Urinary bladder (tissue), 4 donors: ENCODE measurements around the gene IRF2BPL. TPM values are rescaled to one million over a fixed set of nuclear protein-coding genes. Genes with fewer than 3 reads are reported as not detected.

Source experiments
- DNase-seq: peaks from one replicate; pipeline ENCODE4 v3.0.0-alpha.2; 2015; ENCODE audit errors: extremely low spot score
- H3K27ac ChIP-seq: one replicate; pipeline ENCODE4 v1.5.1; 2013; ENCODE audit warnings: low read depth, mild to moderate bottlenecking, moderate library complexity
- H3K36me3 ChIP-seq: one replicate; pipeline ENCODE4 v1.6.1; 2013; ENCODE audit warnings: mild to moderate bottlenecking, moderate library complexity; ENCODE audit not compliant: insufficient read depth
- H3K4me1 ChIP-seq: one replicate; pipeline ENCODE4 v1.6.1; 2013; ENCODE audit warnings: mild to moderate bottlenecking, moderate library complexity; ENCODE audit not compliant: insufficient read depth
- H3K4me3 ChIP-seq: one replicate; pipeline ENCODE4 v1.5.1; 2013; ENCODE audit warnings: low read depth, low read length
- WGBS: extraction: QIAGEN DNeasy Blood & Tissue Kit; methylation state at CpG from one replicate; pipeline ENCODE4 v1.1.7; 2013; 5-methylcytosine and 5-hydroxymethylcytosine counted together
- polyA plus RNA-seq: library from polyadenylated mRNA; stranded (reverse); fragments of 200-250 nt; gene quantifications from one replicate; pipeline ENCODE4 v1.2.3, GENCODE V29; 2013
- total RNA-seq: library from RNA; depleted of rRNA; stranded (reverse); fragments of >200 nt; gene quantifications from one replicate; pipeline ENCODE4 v1.2.3, GENCODE V29; 2014
- donor health status: healthy with polysubstance abuse.
- donor health status: healthy.

IRF2BPL gene
- total and polyA plus RNA-seq, 2 donors: 26.4 to 65.3 TPM

DNA sequence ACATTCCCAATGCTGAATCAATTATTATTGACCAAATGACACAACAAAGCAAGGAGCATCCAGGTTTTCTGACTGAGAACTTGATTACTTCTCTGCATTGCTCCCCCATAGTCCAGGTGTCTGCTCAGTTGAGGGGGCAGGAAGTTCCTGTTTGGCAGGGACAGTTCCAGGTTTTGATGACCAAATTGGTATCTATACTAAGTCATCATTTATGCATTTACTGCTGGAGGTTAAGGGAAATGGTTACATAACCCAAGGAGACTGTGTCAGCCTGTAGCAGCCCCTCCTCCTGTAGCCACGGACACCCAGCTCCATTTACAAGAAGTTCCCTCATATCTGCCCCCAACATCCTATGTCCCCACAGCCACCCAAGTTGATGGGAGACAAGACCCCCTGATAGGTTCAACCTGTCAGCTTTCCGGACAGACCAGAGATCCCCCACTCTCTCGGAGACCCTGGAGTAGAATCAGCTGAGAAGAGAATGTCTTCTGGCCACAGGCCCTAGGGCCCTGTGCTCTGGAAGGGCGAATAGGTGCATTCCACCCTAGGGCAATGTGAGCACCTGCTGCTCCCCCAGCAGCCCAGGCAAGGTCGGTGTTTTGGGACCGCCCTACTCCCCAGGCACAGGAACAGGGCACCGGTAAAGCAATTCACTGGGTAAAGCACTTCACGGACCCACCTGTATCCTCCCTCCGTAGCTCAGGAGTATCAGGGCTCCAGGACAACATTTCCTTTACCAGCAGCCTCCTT is 23.6 kb downstream of the IRF2BPL start:
- 73% methylated on average over 9 of the region's 9 CpGs for WGBS
- no peaks in the 10 kb centered on the region for H3K4me1 ChIP-seq

DNA sequence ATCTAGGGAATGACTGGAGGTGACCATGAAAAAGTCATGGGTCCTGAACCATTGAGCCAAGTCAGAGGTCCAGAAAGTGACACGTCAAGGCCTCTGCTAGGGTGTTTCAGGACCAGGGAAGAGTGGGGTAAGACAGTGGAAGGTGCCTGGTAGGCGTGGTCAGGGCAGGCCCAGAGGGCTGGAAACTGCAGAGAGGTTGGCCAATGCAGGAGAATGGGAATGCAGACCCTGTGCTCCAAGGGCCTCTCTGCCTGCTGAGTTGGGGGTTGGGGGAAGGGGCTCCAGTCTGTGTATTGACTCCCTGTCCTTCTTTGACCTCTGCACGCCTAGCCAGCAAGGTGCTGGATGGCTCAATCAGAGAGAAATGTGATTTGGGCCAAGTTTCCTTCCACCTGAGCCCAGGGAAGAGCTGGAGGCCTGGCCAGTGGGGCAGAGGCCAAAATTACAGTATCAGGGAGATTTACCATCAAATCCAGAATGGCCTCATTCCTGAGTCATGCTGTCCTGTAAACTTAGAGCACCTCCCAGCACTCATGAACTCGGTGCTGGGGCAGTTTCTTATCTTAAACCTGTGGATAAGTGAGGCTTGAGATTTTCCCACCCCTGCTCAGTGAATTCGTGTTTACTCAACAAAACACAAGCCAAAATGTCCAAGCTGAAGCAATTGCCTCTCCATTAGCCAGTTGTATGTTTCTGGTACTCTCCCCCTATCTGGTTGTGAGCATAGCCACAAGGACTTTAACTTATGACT is 24.4 kb downstream of the IRF2BPL start:
- DNase-seq: no peak
- H3K4me3 ChIP-seq: no peak overlapping the region
- H3K36me3 ChIP-seq: no peaks in the 10 kb centered on the region
- WGBS: 63% methylated on average over 5 of the region's 5 CpGs
- peak overlapping the region; percentile 44 for H3K27ac ChIP-seq
- no peaks in the 10 kb centered on the region for H3K4me1 ChIP-seq

More for the DNA sequence above, 23.6 kb downstream of the IRF2BPL start:
- no peak for DNase-seq
- Histone ChIP-seq H3K27ac (peak overlapping the region; percentile 44), H3K4me3 (no peak overlapping the region), H3K36me3 (no peaks in the 10 kb centered on the region)

DNA sequence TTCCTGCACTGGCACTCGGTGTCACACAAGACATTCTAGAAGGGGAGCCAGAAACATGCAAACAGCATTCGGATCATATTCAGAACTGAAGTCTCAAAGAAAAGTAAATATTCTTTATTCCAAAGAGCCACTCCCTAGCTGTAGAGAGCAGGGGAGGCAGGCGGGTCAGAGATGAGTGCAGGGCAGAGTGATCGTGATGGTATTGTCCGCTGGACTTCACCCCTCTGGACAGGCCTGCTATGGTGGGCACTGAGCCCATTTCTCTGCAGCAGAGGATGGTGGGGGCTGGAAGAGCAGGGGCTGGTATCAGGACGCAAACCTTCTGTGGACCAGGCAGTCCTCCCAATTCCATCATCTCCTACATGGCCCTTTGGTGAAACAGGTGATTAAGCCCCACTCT is 25.6 kb downstream of the IRF2BPL start:
- H3K4me3 ChIP-seq: no peak overlapping the region
- H3K27ac ChIP-seq: no peak overlapping the region
- H3K36me3 ChIP-seq: no peaks in the 10 kb centered on the region
- WGBS: 77% methylated on average over 6 of the region's 6 CpGs
- no peaks in the 10 kb centered on the region for H3K4me1 ChIP-seq
- no peak for DNase-seq

- 90% methylated on average over 4 of the region's 4 CpGs for WGBS
- Histone ChIP-seq H3K4me3 (no peak overlapping the region), H3K4me1 (no peaks in the 10 kb centered on the region), H3K36me3 (no peaks in the 10 kb centered on the region), H3K27ac (no peak overlapping the region)
- no peak for DNase-seq
Measured at GRCh38 chr14:77002335-77002734, 26.2 kb downstream of the IRF2BPL start.

- no peak overlapping the region for H3K27ac ChIP-seq
Measured at GRCh38 chr14:77000340-77001270, 27.9 kb downstream of the IRF2BPL start.

GRCh38 chr14:76998910-76999309 is 29.6 kb downstream of the IRF2BPL start:
- Histone ChIP-seq H3K4me3 (no peak overlapping the region), H3K4me1 (no peaks in the 10 kb centered on the region), H3K36me3 (no peaks in the 10 kb centered on the region), H3K27ac (no peak overlapping the region)
- whole genome bisulfite sequencing: 87% methylated on average over 3 of the region's 3 CpGs
- no peak for DNase-seq

More at GRCh38 chr14:77000340-77001270, 27.9 kb downstream of the IRF2BPL start:
- no peak overlapping the region for H3K4me3 ChIP-seq
- no peaks in the 10 kb centered on the region for H3K4me1 ChIP-seq
- no peaks in the 10 kb centered on the region for H3K36me3 ChIP-seq
- no peak for DNase-seq
- 35% methylated on average over 33 of the region's 33 CpGs for WGBS

DNA sequence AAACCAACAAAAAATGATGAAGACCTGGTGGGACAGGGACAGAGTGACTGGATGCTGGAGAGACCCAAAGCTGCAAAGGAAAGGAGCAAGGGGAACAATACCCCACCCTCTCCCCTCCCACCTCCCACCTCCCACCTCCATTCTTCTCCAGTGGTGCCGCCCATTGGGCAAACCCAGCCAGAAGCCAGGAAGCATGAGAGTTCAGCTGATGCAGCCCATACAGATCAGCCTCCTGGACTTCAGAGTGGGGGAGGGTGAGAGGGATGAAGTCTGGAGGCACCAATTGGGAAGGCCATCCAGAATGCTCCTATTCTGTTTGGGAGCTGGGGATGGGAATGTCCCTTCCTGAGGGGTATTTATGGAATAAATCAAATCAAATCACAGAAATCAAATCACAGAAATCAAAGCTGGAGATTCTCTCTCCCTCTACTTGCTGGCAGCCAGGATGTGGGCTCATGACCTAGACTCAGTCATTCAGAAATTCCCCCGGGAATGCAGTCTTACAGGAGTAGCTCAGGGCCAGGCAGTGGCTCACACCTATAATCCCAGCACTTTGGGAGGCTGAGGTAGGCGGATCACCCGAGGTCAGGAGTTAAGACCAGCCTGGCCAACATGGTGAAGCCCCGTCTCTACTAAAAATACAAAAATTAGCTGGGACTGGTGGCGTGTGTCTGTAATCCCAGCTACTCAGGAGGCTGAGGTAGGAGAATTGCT is 31.1 kb downstream of the IRF2BPL start:
- Histone ChIP-seq H3K27ac (no peak overlapping the region), H3K36me3 (no peaks in the 10 kb centered on the region)
- WGBS: 83% methylated on average over 6 of the region's 6 CpGs

DNA sequence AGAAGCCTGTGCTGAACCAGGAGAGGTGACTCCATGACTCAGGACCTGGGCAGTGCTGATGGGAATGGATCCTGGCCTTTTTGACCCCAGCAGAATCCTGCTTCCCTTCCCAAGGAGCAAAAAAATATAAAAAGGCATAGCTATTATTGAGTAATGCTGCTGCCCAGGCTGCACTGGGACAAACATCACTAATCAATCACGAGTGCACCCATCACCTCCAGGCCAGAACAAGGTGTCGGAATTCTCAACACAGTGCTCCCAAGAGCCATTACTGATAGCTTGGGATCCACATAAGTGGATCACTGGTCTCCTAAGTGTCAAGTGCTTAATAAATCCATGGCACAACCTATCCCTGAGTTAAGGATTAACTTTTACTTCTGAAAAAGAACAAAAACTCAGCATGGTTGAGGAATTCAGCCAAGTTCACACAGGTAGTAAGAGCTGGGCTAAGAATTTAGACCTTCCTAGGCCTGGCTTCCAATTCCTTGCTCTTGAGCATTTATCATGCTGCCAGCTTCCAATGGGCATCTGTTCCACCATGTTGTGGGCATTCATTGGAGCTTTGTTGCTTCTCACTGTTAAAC is 31.9 kb downstream of the IRF2BPL start:
- WGBS: 93% methylated on average over 2 of the region's 2 CpGs
- H3K4me3 ChIP-seq: no peak overlapping the region
- no peak overlapping the region for H3K27ac ChIP-seq

More for the DNA sequence above, 31.1 kb downstream of the IRF2BPL start:
- no peak for DNase-seq
- Histone ChIP-seq H3K4me1 (no peaks in the 10 kb centered on the region), H3K4me3 (no peak overlapping the region)

GRCh38 chr14:76995279-76996035 is 33.1 kb downstream of the IRF2BPL start:
- WGBS: 82% methylated on average over 4 of the region's 4 CpGs
- H3K27ac ChIP-seq: no peak overlapping the region
- H3K36me3 ChIP-seq: no peaks in the 10 kb centered on the region
- H3K4me3 ChIP-seq: no peak overlapping the region
- DNase-seq: no peak
- no peaks in the 10 kb centered on the region for H3K4me1 ChIP-seq

More for the DNA sequence above, 31.9 kb downstream of the IRF2BPL start:
- no peaks in the 10 kb centered on the region for H3K36me3 ChIP-seq
- H3K4me1 ChIP-seq: no peaks in the 10 kb centered on the region
- DNase-seq: no peak

DNA sequence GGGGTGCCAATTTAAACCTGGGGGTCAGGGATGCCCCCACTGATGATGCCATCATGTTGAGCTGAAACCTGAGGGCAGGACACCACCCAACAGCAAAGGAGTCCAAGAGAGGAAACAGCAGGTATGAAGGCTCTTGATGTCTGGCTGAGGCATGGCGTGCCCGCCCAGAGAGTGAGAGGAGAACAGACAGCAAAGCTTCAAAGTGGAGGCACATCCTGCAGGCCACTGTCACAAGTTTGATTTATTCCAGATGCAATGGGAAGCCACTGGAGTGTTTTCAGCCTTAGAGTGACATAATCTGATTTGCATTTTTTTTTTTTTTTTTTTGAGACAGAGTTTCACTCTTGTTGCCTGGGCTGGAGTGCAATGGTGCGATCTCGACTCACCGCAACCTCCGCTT is 34.8 kb downstream of the IRF2BPL start:
- 93% methylated on average over 6 of the region's 6 CpGs for WGBS

GRCh38 chr14:76990084-76990483 is 38.4 kb downstream of the IRF2BPL start:
- DNase-seq: no peak
- no peak overlapping the region for H3K27ac ChIP-seq
- H3K36me3 ChIP-seq: no peaks in the 10 kb centered on the region
- no peaks in the 10 kb centered on the region for H3K4me1 ChIP-seq
- H3K4me3 ChIP-seq: no peak overlapping the region

More for the DNA sequence above, 34.8 kb downstream of the IRF2BPL start:
- no peak overlapping the region for H3K27ac ChIP-seq
- no peak for DNase-seq
- no peak overlapping the region for H3K4me3 ChIP-seq
- H3K4me1 ChIP-seq: no peaks in the 10 kb centered on the region
- H3K36me3 ChIP-seq: no peaks in the 10 kb centered on the region

- DNase-seq: no peak
- Histone ChIP-seq H3K4me3 (no peak overlapping the region), H3K36me3 (no peaks in the 10 kb centered on the region), H3K27ac (no peak overlapping the region), H3K4me1 (no peaks in the 10 kb centered on the region)
- 92% methylated on average over 4 of the region's 4 CpGs for WGBS
Measured at GRCh38 chr14:76987956-76988520, 40.5 kb downstream of the IRF2BPL start.
